GM12878 (cell line): ENCODE measurements around the gene PMM1. TPM values are rescaled to one million over a fixed set of nuclear protein-coding genes. Genes with fewer than 3 reads are reported as not detected.

Source experiments
- BHLHE40 ChIP-seq, 2 experiments: fragments of 450-650 bp in 1 of 2; IDR thresholded peaks; 2 replicates each; pipeline ENCODE4 v1.6.1; 2011 to 2017; ENCODE audit warnings: low read depth in 2 of 2, borderline replicate concordance in 1 of 2, improper control_type of control experiment in 1 of 2, low read length in 1 of 2, mild to moderate bottlenecking in 1 of 2
- CREM ChIP-seq: IDR thresholded peaks from 2 replicates; pipeline ENCODE4 v1.6.1; 2014; ENCODE audit warnings: antibody characterized with exemption, low read depth
- CTCF ChIP-seq, 3 experiments: IDR thresholded peaks in 2 of 3; conservative IDR thresholded peaks in 1 of 3; 2 replicates each; pipeline ENCODE4 v1.5.1; 2011; ENCODE audit warnings: low read depth in 3 of 3, low read length in 3 of 3, mild to moderate bottlenecking in 3 of 3, control low read depth in 2 of 3, moderate library complexity in 2 of 3, inconsistent platforms in 1 of 3, mixed read lengths in 1 of 3; ENCODE audit not compliant: control insufficient read depth in 2 of 3, insufficient read depth in 1 of 3; ENCODE audit errors: extremely low read depth in 1 of 3
- NFIC ChIP-seq: IDR thresholded peaks from 2 replicates; pipeline ENCODE4 v1.6.1; 2012; ENCODE audit warnings: low read depth, mild to moderate bottlenecking, inconsistent platforms, low read length, moderate library complexity
- PML ChIP-seq: IDR thresholded peaks from 2 replicates; pipeline ENCODE4 v1.6.1; 2012; ENCODE audit warnings: low read length, inconsistent platforms
- POU2F2 ChIP-seq: IDR thresholded peaks from 3 replicates; pipeline ENCODE4 v1.6.1; 2011; ENCODE audit warnings: low read depth, mild to moderate bottlenecking, low read length, borderline replicate concordance
- STAT3 ChIP-seq: IDR thresholded peaks from 2 replicates; pipeline ENCODE4 v1.6.1; 2011; ENCODE audit warnings: low read depth, low read length, improper control_type of control experiment
- TAF1 ChIP-seq: IDR thresholded peaks from 2 replicates; pipeline ENCODE4 v1.6.1; 2011; ENCODE audit warnings: mild to moderate bottlenecking, low read depth, low read length, borderline replicate concordance
- TCF12 ChIP-seq: IDR thresholded peaks from 2 replicates; pipeline ENCODE4 v1.6.1; 2011; ENCODE audit warnings: low read depth, mild to moderate bottlenecking, low read length
- ZNF384 ChIP-seq: IDR thresholded peaks from 2 replicates; pipeline ENCODE4 v1.6.1; 2012; ENCODE audit warnings: low read depth, mild to moderate bottlenecking, low read length, improper control_type of control experiment, borderline replicate concordance
- ZNF622 ChIP-seq: fragments of 450-650 bp; IDR thresholded peaks from 2 replicates; pipeline ENCODE4 v1.6.1; 2017; ENCODE audit warnings: mild to moderate bottlenecking, inconsistent platforms
- polyA plus RNA-seq, 11 experiments: library from polyadenylated mRNA; depleted of rRNA in 4 of 11; unstranded in 6 of 11; stranded (reverse) in 5 of 11; fragments of >200 nt; fragmentation: Nextera tagmentation in 4 of 11; fragmentation: Illumina TruSeq in 1 of 11; extraction: Ambion mirVana in 4 of 11; extraction: Trizol in 1 of 11; gene quantifications; 1 replicate in 1 of 11; 2 replicates in 10 of 11; pipeline versions ENCODE4 v1.2.1 to v1.2.3, GENCODE V29; 2011 to 2016; ENCODE audit warnings: inconsistent platforms in 2 of 11, missing spikeins in 2 of 11, low read depth in 1 of 11
- total RNA-seq, 4 experiments: library from RNA; depleted of rRNA in 3 of 4; stranded (reverse); fragments of >200 nt in 3 of 4; fragmentation: Illumina TruSeq in 1 of 4; extraction: Trizol in 1 of 4; gene quantifications; 2 replicates each; pipeline versions ENCODE4 v1.2.1 to v1.2.3, GENCODE V29; 2013 to 2021

PMM1 gene
- total and polyA plus RNA-seq, 10 of the 15 experiments (the other 5 are each of a cell fraction or from before 2014, with no cell fraction given) = 8.2 to 32.2 (median 16.9) TPM

GRCh38 chr22:41543854-41544670 is 45.6 kb downstream of the PMM1 start, which contains the start of gene POLR3H (continued):
- peak; percentile 88 to 94 for TF ChIP-seq BHLHE40 (IDR thresholded peaks at IDR 0.05; ENCODE audit: borderline replicate concordance in 1 of 2, low read depth in 2 of 2, low read length in 1 of 2)
- TF ChIP-seq ZNF384 = no peak
- TF ChIP-seq TAF1 = peak; percentile 51; the same call in 1 of the 2 replicates
- no peak for TF ChIP-seq NFIC
- TF ChIP-seq CTCF (IDR thresholded peaks at IDR 0.05 in 2 of 3, conservative IDR thresholded peaks at IDR 0.05 in 1 of 3; ENCODE audit: control insufficient read depth in 2 of 3, extremely low read depth in 1 of 3, insufficient read depth in 1 of 3, low read depth in 3 of 3, low read length in 3 of 3) = peak; percentile 61 to 86 (median 77)
- no peak for TF ChIP-seq PML
- no peak for TF ChIP-seq ZNF622
- TF ChIP-seq CREM = no peak
- no peak for TF ChIP-seq TCF12
- no peak; the same call in 2 of the 3 replicates for TF ChIP-seq POU2F2
- TF ChIP-seq STAT3 = no peak
